Activated effector memory CD4-positive, alpha-beta T cell treated with Interleukin-2 at 50 U/mL for 16 hours (primary cell): ENCODE results near the gene IL18RAP.

Source experiments
- DNase-seq: peaks from one replicate; pipeline ENCODE4 v3.0.0-alpha.2; 2020

IL18RAP gene, protein sequence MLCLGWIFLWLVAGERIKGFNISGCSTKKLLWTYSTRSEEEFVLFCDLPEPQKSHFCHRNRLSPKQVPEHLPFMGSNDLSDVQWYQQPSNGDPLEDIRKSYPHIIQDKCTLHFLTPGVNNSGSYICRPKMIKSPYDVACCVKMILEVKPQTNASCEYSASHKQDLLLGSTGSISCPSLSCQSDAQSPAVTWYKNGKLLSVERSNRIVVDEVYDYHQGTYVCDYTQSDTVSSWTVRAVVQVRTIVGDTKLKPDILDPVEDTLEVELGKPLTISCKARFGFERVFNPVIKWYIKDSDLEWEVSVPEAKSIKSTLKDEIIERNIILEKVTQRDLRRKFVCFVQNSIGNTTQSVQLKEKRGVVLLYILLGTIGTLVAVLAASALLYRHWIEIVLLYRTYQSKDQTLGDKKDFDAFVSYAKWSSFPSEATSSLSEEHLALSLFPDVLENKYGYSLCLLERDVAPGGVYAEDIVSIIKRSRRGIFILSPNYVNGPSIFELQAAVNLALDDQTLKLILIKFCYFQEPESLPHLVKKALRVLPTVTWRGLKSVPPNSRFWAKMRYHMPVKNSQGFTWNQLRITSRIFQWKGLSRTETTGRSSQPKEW

DNA sequence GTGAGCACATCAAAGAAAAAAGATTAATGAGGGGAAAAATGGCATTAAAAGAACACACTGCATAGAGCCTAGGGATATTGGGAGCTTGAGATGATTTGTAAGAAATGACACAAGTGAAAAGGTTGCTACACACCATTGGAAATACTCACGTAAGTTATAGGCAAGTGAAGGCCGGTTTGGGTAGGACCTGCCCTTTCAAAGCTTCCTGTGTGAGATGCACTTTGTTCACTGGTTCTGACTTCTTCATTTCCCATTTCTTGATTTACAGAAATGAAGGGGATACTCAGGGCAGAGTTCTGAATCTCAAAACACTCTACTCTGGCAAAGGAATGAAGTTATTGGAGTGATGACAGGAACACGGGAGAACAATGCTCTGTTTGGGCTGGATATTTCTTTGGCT, at the start of gene IL18RAP:
Gene IL18RAP (plus strand): TSS at position 251 of the 400 bp plus-strand sequence. CDS start 118 bp downstream, at position 369.
- DNase-seq: no peak

DNA sequence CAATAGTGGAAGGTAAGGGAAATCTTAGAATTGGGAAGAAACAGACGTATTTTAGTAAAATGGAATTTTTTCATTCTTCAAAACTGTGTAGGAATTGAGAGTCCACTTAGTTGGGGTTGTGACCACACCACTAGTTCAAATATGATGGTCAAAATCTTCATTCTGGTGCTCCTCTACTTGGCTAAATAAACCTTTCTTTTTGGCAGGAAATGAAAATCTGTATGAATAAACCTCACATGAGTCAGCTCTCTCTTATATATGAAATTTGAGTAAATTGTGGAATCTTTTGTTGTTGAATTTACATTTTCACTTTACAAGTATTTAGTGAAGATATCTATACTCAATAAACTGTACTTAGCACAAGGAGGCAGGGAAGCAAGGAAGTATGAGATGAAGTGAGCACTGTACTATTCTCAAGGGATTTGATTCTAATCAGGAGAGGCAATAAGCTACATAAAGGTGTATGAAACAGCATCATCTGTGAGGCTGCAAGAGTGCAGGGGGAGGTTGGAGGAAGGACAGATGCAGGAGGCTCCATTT, 46.8 kb upstream of the IL18RAP start:
- no peak for DNase-seq

DNA sequence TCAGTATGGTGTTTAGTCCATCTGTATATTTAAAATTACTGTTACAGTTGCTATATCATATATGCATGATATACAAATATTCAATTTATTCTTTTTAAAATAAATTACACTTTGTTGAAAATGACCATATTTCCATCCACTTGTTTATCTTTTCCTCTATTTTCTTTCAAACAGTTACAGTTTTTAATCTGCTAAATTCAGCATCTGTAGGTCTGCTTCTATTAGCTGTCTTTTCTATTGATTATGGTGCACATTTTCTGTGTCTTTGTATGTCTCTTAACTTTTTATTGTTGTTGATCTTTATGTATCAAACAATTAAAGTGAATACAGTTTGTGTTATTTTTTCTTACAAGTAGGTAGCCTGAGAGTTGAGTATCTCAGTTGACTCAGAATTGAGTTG, 39.2 kb upstream of the IL18RAP start:
- DNase-seq: no peak

DNA sequence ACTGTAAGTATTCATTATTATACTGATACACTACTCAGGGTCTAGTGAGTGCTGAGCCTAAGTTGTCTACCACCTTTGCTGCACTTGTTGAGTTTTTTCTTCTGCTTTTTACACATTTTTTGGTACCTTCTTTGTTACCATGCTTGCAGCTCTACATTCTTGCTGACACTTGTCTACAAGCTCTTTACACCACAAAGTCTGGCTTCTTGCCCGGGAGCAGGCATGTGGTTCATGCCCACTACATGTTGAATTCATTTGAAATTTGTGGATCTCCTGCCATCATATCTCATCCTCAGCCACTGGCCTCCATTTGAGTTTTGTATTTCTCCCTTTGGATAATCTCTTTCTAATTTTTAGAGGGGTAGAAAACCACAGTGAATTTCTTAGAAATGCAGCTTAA, 37.4 kb upstream of the IL18RAP start:
- no peak for DNase-seq

DNA sequence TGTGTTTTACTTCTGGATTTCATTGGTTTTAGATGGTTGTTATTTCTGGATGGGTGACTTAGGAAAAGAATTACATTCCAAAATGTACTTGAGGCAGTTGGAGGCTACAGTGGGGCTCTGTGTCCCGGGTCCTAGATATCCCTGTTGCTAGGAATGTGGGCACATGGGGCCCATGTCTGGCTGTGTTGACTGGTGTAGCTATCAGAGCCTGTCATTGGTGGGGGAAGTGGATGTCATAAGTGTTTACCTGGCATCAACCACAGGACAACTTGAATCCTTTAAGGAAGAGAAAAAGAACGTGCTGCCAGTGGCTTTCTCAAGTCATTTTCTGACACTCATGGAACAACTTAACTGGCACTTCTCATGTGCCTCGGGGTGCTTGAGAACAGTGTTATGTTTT, 37.0 kb upstream of the IL18RAP start:
- no peak for DNase-seq

DNA sequence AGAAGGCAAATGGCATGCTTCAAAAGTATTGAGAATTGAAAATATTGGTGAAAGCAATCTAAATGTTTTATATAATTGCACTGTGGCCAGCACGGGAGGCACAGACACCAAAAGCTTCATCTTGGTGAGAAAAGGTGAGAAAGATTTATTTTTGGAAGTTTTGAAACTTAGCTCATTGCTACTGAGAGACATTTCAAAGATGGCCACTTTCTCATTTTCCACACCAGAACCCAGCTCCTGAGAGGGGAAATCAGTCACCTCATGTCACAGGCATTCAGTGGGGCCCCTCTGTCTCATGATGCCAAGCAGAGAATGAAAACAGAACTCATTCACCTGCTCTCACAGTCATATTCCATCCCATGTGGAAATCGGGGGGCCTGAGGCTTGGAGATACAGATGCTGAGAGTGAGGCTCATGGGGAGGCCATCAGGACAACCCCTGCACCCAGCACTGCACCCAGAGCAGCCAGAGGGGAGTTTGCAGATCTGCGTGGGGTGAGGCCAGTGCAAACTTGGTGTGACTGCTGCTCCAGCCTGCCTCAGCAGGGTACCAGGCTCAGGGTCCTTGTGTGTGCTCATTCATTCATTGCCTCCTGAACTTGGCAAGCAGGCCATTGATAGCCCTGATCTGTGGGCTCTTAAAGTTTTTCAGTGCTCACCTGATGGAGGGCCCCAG, 36.0 kb upstream of the IL18RAP start:
- DNase-seq: no peak

DNA sequence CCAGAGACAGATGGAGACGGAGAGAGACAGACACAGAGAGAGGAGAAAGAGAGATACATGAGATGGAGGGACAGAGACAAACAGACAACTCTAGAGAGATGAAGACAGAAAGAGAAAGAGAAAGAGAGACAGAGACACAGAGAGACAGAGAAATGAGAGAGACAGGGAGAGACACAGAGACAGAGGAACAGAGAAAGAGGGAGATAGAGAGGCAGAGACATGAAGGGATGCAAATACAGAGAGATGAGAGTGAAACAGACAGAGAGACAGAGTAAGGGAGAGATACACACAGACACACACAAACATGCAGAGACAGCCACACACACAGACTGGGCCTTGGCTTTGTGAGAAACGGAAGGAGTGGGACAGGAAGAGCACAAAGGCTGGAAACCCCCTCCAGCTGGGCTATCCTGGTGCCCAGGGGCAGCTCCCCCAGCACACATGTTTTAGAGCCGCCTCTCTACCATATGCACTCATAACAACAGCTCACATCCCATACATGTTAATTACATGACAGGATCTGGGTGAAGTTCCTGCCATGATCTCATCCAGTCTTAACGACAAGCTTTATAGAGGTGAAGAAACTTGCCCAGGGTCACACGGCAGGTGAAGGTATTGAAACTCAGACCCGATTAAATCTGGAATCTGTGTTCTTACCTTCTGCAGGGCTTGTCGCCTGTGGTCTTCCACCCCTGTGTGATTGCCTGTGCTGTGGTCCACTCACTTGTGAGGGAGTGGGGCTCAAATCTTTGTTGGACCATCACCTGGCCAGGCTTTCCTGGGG, 35.0 kb upstream of the IL18RAP start:
- DNase-seq: no peak

DNA sequence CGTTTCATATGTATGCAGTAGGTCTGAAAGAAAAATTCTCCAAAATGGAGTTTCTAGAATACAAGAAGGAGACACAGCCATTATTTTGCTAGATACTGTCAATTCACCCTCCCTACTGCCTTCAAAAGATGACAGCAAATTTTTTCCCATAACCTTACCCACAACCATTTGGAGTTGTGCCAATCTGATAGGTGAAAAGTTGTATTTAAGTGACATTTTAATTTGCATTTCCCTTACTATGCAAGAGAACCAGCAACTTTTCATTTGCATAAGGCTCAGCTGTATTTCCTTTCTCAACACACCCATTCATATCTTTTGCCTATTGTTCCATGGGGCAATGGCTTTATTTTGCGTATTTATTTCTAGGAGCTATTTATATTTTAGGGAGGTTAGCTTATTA, 31.4 kb upstream of the IL18RAP start:
- DNase-seq: no peak

DNA sequence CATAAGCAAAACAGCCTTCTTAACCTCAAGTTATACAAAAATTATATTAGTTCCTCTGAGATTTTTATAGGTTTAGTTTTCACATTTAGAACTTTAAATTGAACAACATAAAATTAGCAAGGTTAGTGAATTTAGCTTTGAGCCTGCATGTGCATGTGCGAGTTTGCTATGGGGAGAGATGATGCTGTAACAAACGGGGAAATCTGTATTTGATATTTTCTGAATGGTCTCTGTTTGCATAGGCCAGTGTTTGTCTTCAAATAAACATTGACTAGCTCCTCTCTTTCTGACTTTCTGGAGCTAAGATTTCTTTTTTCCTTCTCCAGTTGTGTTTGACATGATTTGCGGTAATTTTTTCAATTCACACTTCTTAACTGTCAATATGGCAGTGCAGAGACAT, 30.9 kb upstream of the IL18RAP start:
- no peak for DNase-seq

DNA sequence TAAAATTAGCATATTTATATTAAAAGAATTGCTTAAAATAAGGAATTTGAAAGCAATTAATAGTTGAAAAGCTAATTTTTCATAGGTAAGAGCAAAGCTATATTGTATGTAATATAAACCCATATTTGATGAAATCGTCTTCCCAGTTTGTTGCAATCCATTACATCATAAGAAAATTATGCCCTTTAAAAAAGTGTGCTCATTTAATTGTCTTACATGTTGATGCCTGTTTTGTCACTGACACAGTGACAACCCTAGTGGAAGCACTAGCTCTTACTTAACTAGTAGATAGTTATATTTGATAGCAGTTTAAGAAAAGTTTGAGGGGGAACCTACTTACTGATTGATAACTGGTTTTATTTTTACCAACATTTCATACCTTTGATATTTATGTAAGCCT, 30.0 kb upstream of the IL18RAP start:
- no peak for DNase-seq

DNA sequence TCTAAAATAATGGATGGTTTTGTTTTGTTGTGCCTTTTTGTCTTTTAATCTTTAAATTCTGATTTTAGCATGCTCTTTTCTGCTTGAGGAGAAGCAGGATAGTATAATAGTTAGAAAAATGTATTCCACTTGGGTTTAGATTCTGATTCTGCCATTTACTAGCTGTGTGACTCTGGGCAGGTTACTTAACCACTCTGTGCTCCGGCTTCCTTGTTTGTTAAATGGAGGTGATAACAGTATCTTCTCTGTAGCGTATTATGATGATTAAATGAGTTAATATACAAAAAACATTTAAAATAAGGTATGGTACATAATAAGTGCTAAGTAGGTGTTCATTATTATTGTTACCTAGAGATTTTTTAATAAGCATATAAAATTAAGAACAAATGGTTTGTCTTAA, 26.9 kb upstream of the IL18RAP start:
- no peak for DNase-seq

DNA sequence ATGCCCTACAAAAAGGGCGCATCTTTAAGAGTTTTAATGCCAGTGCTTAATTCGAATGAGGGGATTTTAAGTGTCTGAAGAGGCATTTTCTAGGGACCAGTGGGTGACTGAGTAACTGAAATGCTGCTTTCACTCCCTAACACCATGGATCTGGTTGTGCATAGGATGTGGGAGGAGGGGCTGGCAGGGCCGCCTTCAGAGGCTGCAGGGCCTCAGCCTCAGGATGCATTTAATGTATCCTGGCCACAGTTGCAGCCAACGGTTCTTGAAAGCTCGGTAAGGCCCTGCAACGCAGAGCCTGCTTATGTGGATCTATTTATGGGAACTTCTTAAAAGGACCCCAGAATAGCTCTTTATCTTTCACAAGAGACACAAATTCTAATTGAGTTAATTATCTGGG, 25.8 kb upstream of the IL18RAP start:
- DNase-seq: no peak

DNA sequence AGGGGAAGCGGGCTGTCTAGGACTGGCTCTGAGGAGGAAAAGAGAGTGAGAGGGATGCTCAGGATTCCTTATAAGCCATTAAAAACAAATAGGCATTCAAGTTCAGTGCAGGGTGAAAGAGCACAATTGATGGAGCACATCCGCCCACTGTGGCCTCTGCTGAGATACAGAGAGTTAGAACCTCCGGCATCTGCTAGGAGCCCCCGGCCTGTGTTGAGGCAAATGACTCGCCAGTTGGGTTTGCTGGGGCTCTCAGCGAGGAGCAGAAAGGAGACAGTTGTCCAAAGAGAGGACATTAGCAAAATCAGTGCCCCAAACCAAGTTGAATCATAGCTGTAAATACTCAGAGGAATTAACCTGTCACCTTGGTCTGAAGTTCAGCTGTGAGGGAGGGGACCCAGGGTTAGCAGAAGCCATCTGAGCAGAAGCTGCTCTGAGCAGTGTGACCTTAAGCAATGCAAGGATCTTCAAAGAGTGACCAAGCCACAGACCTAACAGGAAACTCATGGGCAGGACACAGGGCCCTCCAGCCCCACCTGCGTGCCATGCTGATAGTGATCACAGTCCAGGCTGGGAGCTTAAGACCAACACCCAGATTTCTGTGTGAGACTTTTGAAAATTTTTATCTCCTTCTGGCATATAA, 23.3 kb upstream of the IL18RAP start:
- no peak for DNase-seq

DNA sequence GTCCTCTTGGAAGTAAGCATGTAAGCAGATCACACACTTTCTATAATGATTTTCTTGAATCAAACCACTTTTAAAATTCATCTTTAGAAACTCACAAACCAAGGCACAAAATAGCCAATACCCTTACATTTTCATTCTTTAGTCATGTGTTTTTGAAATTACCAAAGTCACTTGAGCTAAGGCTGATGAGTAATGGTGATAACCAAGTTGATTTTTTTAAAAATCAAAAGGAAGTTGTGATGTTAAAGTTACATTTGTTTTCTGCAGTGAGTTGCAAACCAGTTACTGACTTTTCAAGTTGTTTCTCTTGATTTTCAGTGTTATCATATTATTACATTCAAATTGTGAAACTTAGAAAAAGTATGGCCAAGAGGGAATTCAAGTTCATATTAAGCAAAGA, 21.5 kb upstream of the IL18RAP start:
- DNase-seq: no peak

DNA sequence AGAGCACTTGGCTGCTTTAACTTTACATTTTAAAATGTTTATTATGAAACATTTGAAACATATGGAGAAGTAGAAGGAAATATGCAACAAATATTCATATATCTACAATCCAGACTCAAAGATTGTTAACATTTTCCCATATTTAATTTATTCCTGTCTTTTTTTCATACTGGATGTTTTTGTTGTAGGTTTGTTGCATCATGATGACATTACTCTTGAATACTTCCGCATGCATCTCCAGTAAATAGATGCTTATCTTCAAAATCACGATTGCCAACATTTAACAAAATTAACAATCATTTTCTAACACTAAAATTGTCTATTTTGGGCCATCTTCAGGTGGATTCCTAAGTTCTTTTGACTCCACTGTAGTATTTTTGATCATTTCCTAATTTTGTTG, 21.1 kb upstream of the IL18RAP start:
- no peak for DNase-seq

DNA sequence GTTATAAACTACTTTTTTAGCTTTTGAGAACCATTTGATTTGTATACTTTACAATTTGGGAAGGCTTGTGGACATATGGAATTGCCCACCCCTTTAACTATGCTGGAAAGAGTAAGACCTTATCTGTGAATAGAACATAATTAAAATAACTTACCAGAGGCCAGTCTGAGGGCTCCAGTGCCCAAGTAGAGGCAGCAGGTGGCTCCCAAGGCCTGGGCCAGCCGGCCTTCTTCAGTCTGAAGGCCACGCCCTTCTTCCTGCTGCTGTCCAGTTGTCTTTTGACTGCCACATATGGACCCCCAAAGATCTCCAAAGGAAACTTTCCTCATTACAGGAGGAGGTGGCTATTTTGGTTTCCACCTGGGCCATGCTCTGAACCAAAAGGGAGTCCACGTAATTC, 12.0 kb upstream of the IL18RAP start:
- no peak for DNase-seq

DNA sequence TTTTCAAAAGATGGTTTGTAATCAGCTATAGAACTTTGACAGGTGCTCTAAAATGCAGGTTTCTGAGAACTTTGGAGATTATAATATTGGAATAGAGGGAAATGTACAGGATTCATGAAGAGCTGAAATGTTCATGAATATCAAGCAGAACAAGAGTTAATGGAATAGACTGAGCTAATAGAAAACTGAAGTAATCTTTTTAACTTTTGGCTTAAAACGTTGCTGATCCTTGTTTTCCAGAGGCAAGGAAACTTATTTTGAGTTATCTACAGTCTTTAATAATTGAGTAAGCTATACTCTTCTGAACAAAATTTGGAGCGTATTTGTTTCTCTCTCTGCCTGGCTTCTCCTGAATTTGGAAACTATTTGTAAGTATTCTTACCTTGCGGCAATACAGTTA, 10.8 kb upstream of the IL18RAP start:
- no peak for DNase-seq

DNA sequence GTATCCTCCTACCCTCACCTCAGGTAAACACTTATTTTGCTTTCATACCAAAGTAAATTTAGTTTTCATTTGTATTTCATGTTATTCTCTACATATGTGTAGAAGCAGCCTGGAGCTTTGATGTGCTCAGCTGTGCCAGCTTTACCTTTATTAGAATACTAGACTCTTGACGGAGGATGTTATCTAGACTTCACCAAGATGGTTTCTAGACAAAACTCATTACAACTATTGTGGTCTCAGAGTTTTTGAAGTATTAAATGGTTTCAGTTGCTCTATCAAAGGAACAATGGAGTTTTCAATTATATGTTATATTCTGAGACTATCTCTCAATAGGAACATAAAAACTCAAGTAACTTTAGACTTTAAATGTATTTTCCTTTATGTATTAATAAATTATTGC, 5.0 kb upstream of the IL18RAP start:
- DNase-seq: no peak

DNA sequence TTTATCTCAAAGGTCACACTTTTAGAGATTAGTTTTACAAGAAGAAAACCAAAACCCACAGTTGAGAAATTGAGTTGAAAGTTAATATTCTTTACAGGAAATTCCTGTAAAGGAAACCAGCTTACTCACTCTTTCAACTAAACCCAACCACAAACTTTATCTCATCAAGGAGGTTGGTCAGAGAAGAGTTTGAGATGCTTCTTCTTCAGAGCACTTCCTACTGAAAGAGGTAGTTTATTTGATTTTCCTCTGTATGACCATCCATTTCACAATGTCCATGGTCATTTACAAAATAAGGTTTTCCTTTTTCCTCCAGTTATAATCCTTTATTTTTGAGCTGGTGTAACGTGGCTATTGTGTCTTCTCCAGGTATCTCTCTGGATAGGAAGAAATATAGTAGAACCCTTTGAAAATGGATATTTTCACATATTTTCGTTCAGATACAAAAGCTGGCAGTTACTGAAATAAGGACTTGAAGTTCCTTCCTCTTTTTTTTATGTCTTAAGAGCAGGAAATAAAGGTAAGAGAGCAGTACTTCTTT, 4.5 kb upstream of the IL18RAP start:
- DNase-seq: no peak

DNA sequence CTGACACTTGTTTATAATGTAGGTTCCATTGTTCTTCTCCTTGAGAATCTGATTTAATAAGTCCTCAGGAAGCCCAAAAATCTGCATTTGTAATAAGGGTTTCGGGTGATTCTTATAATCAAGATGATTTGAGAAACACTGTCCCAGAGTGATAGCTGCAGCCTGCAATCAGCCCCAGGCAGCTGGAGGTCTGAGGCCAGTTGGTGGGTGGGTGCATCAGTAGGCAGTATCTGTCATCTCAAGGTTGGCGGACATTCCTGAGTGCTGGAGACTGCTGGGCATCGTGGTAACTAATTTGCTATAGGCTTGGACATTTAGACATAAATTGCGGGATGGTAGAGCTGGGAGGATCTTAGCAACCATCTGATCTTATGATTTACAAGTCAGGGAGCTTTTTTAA, 2.7 kb upstream of the IL18RAP start:
- no peak for DNase-seq

DNA sequence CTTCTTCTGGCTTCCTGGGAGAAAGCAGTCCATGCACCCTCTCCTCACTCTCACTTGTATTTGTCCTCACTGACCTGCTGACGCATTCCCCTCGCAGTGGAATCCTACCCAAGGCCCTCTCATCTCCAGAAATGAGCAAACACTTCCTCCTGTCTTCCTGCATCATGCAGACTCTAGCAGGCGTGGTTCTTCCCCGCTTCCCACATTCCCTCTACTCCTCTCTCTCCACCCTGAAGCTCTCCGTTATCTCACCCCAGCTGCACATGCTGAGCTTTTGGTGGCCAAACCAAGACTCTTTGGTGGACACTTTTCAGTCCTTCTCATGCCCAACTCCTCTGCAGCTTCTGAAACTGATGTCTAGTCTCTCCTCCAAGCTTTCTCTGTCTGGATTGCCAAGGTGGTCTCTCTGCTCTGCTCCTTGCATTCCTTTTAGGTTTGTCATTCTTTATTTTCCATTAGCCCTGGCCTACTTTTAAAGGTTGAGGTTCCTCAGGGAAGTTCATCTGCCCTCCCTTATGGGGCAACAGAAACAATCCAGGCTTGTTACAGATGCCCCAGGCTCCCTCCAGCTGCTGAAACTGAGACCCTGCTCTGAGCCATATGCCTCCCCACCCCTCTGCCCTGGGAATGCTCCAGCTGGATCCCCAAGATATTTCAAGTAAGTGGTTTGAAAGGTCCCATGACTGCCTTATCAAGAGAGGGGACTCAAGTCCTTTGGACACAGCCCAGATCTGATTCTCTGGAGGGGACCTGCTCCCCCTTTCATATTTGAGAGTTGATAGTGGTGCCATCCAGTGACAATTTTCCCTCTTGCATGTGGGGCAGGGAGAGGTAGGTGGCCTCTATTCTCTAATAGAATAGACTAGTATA, 835 bp upstream of the IL18RAP start:
- no peak for DNase-seq
